GM12878 (cell line): ENCODE measurements around the gene OR2L8.

Source experiments
- EGR1 ChIP-seq, 2 experiments: IDR thresholded peaks; 1 replicate in 1 of 2; 2 replicates in 1 of 2; pipeline ENCODE4 v1.6.1; 2011 to 2012; ENCODE audit warnings: low read depth in 2 of 2, low read length in 2 of 2, borderline replicate concordance in 1 of 2, mild to moderate bottlenecking in 1 of 2, moderate library complexity in 1 of 2
- EZH2 ChIP-seq: IDR thresholded peaks from 2 replicates; pipeline ENCODE4 v1.6.1; 2012; ENCODE audit warnings: low read depth, mild to moderate bottlenecking, control low read depth, inconsistent platforms, low read length, borderline replicate concordance; ENCODE audit not compliant: control insufficient read depth
- MYB ChIP-seq: fragments of 150-350 bp; IDR thresholded peaks from 2 replicates; pipeline ENCODE4 v1.6.1; 2014; ENCODE audit warnings: mild to moderate bottlenecking, low read depth, low read length, borderline replicate concordance
- POLR2A ChIP-seq: IDR thresholded peaks from 2 replicates; pipeline ENCODE4 v1.6.1; 2011; ENCODE audit warnings: low read depth, mild to moderate bottlenecking, low read length
- SIN3A ChIP-seq: IDR thresholded peaks from 2 replicates; pipeline ENCODE4 v1.6.1; 2012; ENCODE audit warnings: low read depth, low read length, improper control_type of control experiment
- SMAD5 ChIP-seq: IDR thresholded peaks from 2 replicates; pipeline ENCODE4 v1.6.1; 2016; ENCODE audit warnings: antibody characterized with exemption, low read depth
- TF ChIP-seq, protein P1 (sequence below): fragments of 150-350 bp; IDR thresholded peaks from 2 replicates; pipeline ENCODE4 v1.6.1; 2016; ENCODE audit warnings: low read depth, low read length

GRCh38 chr1:247942624-247943023 lies 6.0 kb upstream of the OR2L8 start:
- TF ChIP-seq POLR2A, result no peak
- no peak for TF ChIP-seq MYB
- no peak for TF ChIP-seq EGR1 (IDR thresholded peaks at IDR 0.05; ENCODE audit: borderline replicate concordance in 1 of 2, low read depth in 2 of 2, low read length in 2 of 2)
- TF ChIP-seq SIN3A, result no peak
- no peak for TF ChIP-seq SMAD5
- no peak for TF ChIP-seq EZH2
- TF ChIP-seq, protein P1, sequence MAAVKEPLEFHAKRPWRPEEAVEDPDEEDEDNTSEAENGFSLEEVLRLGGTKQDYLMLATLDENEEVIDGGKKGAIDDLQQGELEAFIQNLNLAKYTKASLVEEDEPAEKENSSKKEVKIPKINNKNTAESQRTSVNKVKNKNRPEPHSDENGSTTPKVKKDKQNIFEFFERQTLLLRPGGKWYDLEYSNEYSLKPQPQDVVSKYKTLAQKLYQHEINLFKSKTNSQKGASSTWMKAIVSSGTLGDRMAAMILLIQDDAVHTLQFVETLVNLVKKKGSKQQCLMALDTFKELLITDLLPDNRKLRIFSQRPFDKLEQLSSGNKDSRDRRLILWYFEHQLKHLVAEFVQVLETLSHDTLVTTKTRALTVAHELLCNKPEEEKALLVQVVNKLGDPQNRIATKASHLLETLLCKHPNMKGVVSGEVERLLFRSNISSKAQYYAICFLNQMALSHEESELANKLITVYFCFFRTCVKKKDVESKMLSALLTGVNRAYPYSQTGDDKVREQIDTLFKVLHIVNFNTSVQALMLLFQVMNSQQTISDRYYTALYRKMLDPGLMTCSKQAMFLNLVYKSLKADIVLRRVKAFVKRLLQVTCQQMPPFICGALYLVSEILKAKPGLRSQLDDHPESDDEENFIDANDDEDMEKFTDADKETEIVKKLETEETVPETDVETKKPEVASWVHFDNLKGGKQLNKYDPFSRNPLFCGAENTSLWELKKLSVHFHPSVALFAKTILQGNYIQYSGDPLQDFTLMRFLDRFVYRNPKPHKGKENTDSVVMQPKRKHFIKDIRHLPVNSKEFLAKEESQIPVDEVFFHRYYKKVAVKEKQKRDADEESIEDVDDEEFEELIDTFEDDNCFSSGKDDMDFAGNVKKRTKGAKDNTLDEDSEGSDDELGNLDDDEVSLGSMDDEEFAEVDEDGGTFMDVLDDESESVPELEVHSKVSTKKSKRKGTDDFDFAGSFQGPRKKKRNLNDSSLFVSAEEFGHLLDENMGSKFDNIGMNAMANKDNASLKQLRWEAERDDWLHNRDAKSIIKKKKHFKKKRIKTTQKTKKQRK, result no peak
